Endothelial cell (in vitro differentiated cells): ENCODE results near the gene IRX2. TPM values are rescaled to one million over a fixed set of nuclear protein-coding genes. Genes with fewer than 3 reads are reported as not detected.

Experiments used
- DNase-seq: peaks from one replicate; pipeline ENCODE4 v3.0.0; 2021; ENCODE audit warnings: low spot score
- H3K27ac Mint-ChIP-seq: one replicate; pipeline ENCODE4 v1.8.0; 2021; ENCODE audit warnings: mixed read lengths, inconsistent platforms; ENCODE audit not compliant: unreplicated experiment
- H3K27me3 Mint-ChIP-seq: one replicate; pipeline ENCODE4 v1.8.0; 2021; ENCODE audit warnings: mild to moderate bottlenecking, moderate library complexity, mixed read lengths, inconsistent platforms; ENCODE audit not compliant: unreplicated experiment
- H3K36me3 Mint-ChIP-seq: one replicate; pipeline ENCODE4 v1.8.0; 2021; ENCODE audit warnings: mild to moderate bottlenecking, low read depth, mixed read lengths, inconsistent platforms; ENCODE audit not compliant: unreplicated experiment
- H3K4me1 Mint-ChIP-seq: one replicate; pipeline ENCODE4 v1.8.0; 2021; ENCODE audit warnings: mild to moderate bottlenecking, mixed read lengths, inconsistent platforms; ENCODE audit not compliant: unreplicated experiment
- H3K4me3 Mint-ChIP-seq: one replicate; pipeline ENCODE4 v1.8.0; 2021; ENCODE audit warnings: mild to moderate bottlenecking, mixed read lengths, inconsistent platforms; ENCODE audit not compliant: unreplicated experiment
- H3K9me3 Mint-ChIP-seq: one replicate; pipeline ENCODE4 v1.8.0; 2021; ENCODE audit warnings: mixed read lengths, inconsistent platforms; ENCODE audit not compliant: unreplicated experiment
- total RNA-seq: library from RNA; stranded (reverse); fragmentation: NEBNext Ultra II Directional; extraction: Animal tissue kit (Norgen Biotek cat#: 25700); gene quantifications from one replicate; pipeline ENCODE4 v1.2.1, GENCODE V29; 2021; ENCODE audit not compliant: unreplicated experiment
- TF ChIP-seq, protein P1 (sequence below): fragments of 200-600 bp; sonication (generic); IDR thresholded peaks from one replicate; pipeline ENCODE4 v1.5.0; 2021; ENCODE audit warnings: antibody characterized with exemption; ENCODE audit not compliant: unreplicated experiment

IRX2 gene
- total RNA-seq, 1 donor from 2014 or later: 0.72 TPM

DNA sequence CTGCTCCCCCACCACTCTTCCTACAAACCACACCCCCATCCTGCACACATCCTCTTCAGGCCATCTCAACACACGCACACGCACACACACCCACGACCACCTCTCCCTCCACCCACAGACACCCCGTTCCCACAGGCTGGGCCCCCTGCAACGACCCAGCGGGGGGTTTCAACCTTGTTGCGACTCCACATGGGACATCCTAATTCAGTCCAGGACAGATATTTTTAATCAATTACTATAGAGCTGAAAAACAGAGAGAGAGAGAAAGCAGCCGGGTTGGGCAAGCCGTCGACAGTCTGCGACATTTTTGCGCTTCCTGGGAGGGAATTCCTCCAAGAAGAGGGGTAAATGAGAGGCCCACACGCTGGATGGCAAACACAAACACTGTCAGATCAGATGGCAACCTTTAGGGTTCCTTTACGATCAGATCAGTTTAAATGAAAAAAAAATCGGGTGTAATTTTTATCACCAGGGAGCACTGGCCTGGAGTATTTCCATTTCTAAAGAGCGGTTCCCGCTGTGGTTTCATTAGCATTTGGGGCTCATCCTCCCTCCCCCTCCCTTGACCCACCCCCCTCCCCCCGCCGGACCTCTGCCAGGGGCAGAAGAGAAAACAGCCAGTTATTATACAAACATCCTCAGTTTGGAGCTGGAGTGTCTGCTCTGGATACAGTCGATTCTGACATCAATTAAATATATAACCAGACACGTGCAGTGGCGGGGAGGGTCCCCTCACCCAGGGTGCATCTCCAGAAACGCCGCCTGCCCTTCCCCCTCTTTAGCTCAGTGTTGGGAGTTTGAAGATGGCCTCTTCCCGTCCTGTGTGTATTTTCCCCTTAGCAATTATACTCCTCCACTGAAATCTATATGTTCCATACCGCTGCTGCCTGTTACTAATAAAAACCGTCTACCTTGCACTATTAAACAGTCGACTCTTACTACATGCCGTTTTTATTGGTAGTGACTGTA is 2.3 kb upstream of the IRX2 start:
- Mint-ChIP-seq H3K4me1 (peaks cover 13% of the 10 kb centered on the region), H3K4me3 (peak overlapping the region; percentile 57), H3K27me3 (peaks cover 33% of the 10 kb centered on the region), H3K36me3 (peaks cover 7% of the 10 kb centered on the region), H3K27ac (no peak overlapping the region), H3K9me3 (no peaks in the 10 kb centered on the region)
- DNase-seq: no peak
- TF ChIP-seq, protein P1, sequence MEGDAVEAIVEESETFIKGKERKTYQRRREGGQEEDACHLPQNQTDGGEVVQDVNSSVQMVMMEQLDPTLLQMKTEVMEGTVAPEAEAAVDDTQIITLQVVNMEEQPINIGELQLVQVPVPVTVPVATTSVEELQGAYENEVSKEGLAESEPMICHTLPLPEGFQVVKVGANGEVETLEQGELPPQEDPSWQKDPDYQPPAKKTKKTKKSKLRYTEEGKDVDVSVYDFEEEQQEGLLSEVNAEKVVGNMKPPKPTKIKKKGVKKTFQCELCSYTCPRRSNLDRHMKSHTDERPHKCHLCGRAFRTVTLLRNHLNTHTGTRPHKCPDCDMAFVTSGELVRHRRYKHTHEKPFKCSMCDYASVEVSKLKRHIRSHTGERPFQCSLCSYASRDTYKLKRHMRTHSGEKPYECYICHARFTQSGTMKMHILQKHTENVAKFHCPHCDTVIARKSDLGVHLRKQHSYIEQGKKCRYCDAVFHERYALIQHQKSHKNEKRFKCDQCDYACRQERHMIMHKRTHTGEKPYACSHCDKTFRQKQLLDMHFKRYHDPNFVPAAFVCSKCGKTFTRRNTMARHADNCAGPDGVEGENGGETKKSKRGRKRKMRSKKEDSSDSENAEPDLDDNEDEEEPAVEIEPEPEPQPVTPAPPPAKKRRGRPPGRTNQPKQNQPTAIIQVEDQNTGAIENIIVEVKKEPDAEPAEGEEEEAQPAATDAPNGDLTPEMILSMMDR: no peak

DNA sequence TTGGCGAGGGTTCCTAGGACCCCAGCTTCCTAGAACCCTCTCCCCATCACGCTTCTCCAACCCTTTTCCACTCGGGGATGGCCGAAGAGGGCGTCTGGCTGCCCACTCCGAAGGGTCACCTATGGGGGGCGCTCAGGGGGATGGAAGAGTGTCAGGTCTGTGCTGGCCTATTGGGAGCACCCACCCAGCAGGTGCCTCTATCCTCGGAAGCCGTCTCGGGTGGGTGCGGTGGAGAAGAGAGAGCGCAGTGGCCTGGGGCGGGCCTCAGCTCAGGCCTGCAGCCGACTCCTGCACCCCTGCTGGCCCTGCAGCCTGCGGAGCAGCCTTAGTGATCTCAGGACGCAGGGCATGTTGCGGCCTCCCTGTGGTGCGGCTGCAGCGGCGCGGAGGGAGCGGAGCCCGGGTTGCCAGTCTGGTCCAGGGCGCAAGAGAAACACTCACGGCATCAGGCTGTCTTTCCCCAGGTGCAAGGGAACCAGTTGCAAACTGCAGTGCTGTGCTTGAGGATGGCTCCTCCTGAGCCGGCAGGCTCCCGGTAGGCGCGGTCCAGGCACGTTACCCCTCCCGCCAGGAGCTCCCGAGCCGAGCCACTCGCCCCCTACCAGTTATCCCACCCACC is 1.5 kb upstream of the IRX2 start:
- H3K4me1 Mint-ChIP-seq: peaks cover 13% of the 10 kb centered on the region
- H3K27me3 Mint-ChIP-seq: peaks cover 29% of the 10 kb centered on the region
- no peak for DNase-seq
- no peak overlapping the region for H3K4me3 Mint-ChIP-seq
- no peaks in the 10 kb centered on the region for H3K9me3 Mint-ChIP-seq
- H3K27ac Mint-ChIP-seq: no peak overlapping the region
- TF ChIP-seq, protein P1: no peak
- peaks cover 7% of the 10 kb centered on the region for H3K36me3 Mint-ChIP-seq

DNA sequence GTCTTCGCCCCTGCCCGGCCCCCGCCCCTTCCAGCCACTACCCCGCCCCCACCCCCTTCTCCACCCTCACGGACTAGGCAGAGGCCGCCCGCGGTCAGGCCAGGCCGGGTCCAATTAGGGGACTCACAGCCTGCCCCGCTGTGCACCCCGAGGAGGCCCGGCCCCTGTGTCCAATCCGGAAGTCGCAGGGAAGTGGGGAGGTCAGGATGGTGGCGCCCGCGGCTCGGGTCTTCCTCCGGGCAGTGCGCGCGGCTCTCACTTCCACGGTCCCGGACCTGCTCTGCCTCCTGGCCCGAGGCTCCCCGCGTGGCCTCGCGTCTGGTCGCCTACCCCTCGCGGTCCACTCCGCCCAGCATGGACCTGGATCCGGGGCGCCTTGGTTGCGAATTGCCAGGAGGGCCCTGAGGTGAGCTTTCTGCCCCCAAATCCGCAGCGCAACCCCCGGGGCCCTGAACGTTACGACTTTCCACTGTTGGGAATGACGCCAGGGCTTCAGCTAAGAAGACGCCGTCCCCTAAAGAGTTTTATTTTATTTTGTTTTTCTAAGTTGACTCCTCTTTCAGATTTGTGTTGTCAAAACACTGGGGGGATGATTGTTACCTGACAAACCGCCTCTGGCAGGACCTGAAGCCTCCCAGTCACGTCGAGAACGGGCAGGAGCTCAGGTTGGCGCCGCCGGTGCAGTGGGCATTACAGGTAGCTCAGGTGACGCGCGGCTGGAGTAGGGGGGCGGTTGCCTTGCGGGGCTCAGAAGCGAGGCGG is 763 bp upstream of the IRX2 start:
- TF ChIP-seq, protein P1: no peak
- Mint-ChIP-seq H3K27ac (no peak overlapping the region), H3K9me3 (no peaks in the 10 kb centered on the region), H3K36me3 (peaks cover 7% of the 10 kb centered on the region), H3K4me3 (peak overlapping the region; percentile 73), H3K4me1 (peaks cover 13% of the 10 kb centered on the region), H3K27me3 (peaks cover 29% of the 10 kb centered on the region)
- no peak for DNase-seq

DNA sequence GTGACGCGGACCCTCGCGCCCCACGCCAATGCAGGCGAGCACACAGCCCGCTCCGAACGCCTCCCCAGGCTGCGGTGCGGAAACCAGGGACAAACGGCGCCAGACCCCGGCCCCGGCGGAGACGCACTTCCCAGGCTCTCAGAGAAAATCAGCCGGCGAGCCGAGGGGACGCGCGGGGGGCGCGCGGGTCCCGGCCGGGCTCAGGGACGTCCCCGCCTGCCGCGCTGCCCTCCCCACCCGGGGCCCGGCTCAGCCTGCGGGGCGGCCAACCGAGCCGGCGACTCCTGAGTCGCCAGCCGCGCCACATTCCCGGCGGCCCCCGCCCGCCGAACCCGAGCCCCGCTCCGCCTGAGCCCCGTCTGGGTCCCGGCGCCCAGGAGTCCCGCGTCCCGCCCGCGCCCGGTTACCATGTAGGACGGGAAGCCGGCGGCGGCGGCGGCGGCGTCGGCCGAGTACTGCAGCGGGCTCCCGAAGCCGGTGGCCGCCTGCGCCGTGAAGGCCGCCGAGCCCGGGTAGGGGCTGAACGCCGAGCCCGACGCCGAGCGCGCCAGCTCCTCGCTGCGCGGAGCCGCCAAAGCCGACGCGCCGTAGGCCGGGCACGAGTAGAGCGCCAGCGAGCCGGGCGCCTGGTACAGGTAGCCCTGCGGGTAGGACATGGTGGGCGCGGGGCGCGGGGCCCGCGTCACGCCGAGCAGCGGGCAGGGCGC is 566 bp downstream of the IRX2 start:
- Mint-ChIP-seq H3K27ac (no peak overlapping the region), H3K4me1 (peaks cover 8% of the 10 kb centered on the region), H3K36me3 (peaks cover 7% of the 10 kb centered on the region), H3K27me3 (peaks cover 27% of the 10 kb centered on the region), H3K4me3 (no peak overlapping the region), H3K9me3 (no peaks in the 10 kb centered on the region)
- peak; percentile 43 for DNase-seq
- TF ChIP-seq, protein P1: no peak
